Cortex of kidney (tissue), 1 donor: ENCODE results near the gene PLIN4.

Source experiments
- DNase-seq: peaks from one replicate; lab custom pipeline; 2025; lab: John Stamatoyannopoulos, UW

Gene PLIN4

DNA sequence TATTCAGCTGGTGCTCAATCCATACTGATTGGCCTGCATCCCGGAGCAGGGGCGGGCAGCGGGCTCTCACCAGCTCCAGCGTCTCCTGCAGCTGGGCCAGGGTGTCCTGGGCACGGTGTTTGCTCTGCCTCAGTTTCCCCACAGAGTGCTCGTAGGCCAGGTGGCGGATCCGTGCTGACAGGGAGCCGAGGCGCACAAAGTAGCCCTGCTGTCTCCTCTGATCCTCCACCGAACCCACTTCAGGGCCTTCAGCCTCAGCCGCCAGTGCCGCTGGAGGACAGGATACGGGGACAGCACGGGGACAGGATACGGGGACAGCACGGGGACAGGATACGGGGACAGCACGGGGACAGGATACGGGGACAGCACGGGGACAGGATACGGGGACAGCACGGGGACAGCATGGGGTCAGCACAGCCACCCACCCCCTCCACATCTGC, 7.3 kb upstream of the PLIN4 start:
- DNase-seq: no peak

DNA sequence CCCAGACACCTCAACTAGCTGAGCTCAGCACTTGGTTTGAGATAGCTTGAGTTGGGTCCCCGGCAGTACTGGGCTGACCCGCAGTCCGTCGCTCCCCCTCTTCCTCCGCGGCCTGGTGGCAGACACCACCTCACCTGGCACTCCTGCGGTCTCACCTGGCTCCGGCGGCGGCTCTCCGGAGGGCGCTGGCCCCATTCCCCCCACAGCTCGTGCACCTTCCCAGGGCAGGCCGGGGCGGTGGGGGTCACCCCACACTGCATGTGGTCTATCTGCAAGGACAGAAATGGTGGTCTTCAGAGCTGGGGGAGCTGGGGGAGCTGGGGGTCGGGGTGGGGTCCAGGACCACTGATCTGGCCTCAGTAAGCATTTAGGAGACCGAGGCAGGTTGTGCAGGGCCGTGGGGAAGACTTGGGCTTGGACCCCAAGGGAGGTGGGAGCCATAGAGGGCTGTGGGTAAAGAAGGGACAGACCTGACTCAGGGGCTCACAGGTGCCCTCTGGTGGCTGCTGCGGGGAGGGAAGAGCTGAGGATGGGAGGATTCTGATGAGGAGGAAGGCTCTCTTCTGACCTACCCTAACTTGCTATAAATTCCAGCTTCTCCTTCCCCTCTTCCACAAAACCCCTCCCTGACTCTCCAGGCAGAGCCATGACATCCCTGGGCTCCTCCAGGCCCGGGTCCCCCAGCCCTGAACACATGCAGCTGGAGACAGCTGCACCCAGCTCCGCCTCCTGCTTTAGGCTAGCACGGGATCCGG, 6.7 kb upstream of the PLIN4 start:
- DNase-seq: no peak

DNA sequence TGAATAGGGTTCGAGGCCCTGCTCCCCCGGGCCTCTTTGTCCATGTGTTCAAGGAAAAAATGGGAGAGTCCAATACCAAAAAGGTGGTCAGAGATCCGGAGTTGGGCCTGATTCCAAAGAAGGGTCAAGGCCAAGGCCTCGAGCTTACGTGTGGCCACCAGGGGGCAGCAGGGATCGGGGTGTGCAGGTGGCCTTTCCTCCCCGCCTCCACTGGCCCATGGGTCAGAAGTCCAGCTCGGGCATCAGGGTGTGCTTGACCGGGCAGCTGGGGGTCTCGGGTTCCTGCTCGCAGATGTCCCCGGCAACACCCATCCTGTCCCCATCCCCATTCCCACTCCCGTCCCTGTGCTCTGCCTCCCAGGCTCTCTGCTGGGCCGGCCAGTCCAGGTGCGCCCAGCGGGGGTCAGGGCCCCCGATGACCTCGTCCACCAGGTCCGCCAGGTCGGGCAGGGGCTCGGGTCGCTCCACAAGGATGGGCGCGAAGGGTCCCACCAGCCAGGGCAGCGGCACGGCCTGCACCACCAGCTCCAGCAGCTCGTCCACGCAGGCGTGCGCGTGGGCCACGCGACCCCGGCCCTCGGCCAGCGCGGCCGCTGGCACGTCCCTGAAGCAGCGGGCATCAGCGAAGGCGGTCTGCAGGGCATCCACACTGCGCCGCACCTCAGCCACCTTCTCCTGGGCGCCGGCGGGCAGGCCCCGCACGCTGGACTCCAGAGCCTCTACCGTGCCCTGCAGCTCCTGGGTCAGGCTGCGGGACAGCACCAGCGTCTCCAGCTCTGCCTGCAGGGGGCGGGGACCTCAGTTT, 5.2 kb upstream of the PLIN4 start:
- no peak for DNase-seq

DNA sequence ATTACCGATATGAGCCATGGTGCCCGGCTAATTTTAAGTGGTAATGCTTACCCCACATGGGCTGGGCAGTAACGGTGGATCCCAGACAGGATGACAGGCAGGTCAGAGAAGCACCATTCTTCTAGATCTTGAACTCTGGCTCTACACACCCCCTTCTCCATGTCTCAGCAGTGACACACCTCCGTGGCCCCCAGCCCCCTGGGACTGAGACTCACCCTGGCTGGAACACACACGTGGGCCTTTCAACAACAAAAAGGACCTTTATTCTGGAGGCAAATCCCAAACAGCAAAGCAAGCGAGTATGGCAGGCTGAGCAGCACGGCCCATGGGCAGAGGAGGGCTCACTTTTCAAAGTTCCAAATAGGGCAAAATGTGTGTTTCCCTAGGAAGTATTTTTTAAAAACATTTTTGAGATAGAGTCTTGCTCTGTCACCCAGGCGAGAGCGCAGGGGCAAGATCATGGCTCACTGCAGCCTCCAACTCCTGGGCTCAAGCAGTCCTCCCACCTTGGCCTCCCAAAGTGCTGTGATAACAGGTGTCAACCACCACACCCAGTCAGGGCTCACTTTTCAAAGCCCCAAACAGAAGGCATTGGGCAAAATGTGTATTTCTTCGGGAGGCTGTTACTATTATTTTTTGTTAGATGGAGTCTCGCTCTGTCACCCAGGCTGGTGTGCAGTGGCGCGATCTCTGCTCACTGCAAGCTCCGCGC, 4.2 kb upstream of the PLIN4 start:
- no peak for DNase-seq

DNA sequence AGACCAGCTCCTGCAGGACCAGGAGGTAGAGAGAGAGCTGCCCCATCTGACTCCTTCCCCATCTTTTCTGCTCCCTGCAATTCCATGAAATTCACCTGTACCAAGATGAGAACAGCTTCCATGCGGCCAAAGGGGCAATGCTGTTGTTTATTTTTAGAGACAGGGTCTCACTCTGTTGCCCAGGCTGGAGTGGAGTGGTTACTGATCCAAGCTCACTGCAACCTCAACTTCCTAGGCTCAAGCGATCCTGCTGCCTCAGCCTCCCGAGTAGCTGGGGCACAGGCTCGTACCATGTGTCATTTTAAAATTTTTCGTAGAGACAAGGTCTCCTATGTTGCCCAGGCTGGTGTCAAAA, 3.6 kb upstream of the PLIN4 start:
- DNase-seq: no peak

DNA sequence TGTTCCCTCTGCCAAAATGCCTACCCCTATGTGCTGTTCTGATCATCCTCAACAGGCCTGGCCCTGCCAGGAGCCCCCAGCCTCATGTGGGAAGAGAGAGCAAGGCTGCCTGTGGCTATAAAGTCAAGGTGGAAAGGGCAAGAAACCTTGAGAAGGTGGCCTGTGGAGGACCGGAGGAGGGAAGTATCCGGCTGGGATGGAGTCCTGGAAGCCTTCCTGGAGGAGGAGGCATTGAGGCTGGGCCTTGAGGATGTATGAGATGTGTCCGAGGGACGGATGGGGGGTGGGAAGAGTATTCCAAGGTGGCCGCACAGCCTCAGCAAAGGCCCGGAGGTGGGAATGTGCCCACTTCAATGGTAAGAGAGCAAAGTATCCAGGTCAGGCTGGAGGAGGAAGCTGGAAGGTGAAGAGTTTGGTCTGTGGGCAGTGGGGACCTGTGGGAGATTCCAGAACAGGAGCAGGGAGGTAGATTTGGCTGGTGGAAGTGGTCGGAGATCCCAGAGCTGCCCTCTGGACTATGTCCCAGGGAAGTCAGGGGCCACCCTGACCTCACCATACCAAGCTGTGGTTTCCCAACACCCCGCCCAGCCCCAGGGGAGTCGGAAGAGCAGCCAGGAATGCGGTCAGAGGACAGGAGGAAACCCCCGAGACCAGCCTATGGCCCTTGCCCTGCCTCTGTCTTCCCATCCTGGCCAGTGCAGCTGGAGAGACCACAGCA, 3.0 kb upstream of the PLIN4 start:
- no peak for DNase-seq

DNA sequence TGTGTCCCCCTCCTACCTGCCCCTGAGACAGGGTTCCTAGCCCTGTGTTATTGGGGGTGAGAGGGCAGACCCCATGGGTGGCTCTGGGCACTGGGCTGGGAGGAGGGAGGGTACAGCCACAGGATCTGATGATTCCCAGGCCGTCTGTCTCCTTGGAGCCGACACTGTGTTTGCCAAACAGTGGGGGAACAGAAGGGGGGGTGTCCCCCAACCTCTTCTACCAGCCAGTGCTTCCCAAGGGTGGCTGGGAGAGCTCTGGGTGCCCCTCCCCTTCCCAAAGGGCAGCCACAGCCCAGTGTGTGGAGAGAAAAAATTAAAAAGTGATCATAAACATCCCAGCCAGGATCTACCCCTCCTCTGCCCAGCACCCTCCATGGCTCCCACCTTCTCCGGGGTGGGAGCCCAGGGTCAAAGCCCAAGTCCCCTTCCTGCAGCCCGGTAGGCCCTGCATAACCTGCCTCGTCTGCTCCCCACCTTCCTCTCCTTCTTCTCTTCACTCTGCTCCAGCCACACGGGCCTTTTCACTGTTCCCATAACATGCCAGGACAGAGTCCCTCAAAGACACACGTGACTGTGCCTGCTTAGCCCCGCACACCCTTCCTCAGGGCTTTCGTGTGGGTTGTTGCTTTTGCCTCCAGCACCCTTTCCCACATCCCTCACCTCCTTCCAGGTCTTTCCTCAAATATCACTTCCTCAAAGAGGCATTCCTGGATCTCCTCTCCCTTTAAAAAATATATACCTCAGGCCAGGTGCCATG, 1.4 kb upstream of the PLIN4 start:
- DNase-seq: no peak

DNA sequence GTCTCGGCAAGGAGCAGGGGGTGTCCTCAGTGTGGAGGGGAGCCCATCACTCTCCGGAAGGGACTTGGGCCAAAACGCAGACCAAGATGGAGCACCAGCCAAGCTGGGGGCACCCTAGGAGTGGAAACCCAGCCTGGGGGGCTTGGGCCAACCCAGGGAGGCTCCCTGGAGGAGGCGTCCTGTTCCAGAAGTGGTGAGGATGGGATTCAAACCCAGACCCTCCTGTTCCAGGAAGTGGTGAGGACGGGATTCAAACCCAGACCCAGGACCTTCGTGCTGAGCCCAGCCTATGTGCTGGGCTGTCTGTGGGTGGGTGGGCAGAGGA, 848 bp upstream of the PLIN4 start:
- DNase-seq: no peak

DNA sequence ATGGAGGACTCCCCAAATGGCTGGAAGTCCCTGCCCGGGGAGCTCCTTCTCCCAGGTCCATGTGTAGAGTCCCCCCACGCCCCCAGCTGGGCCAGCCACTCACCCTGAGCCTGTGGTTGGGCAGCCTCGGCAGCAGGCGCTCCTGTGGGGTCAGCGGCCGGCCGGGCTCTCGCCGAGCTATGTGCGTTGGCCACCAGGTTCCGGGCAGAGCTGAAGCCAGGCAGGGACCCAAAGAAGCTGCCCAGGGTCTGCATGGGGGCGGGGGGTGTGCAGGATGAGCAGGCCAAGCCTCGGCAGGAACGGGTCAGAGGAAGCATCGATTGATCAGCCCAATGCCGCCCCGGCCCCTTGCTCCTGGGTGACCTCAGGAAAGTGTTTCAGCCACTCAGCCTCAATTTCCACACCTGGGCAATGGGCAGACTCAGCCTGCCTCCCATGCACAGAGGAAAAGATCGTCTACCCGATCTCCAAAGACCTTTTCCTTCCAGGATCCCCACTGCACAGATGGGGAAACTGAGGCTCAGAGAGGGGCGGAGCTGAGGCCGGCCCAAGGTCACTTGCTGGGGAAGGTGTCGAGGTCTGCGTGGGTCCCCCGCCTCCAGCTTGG, 732 bp downstream of the PLIN4 start:
- no peak for DNase-seq

DNA sequence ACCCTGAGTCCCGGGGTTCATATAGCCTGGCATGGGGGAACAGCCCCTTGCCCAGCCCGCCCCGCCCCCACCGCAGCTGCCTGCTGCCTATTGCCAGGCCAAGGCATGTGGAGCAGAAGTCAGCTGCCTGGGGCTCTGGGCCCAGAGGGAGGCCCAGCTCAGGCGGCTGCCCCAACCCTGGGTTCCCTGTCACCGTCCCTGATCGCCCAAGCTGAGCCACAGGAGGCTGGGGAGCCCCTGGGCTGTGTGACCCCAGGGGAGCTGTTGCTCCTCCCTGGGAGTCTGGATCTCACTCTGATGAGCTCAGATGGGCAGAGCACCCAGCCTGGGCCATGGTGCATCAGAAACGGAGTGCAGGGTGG, 1.4 kb downstream of the PLIN4 start:
- DNase-seq: no peak

DNA sequence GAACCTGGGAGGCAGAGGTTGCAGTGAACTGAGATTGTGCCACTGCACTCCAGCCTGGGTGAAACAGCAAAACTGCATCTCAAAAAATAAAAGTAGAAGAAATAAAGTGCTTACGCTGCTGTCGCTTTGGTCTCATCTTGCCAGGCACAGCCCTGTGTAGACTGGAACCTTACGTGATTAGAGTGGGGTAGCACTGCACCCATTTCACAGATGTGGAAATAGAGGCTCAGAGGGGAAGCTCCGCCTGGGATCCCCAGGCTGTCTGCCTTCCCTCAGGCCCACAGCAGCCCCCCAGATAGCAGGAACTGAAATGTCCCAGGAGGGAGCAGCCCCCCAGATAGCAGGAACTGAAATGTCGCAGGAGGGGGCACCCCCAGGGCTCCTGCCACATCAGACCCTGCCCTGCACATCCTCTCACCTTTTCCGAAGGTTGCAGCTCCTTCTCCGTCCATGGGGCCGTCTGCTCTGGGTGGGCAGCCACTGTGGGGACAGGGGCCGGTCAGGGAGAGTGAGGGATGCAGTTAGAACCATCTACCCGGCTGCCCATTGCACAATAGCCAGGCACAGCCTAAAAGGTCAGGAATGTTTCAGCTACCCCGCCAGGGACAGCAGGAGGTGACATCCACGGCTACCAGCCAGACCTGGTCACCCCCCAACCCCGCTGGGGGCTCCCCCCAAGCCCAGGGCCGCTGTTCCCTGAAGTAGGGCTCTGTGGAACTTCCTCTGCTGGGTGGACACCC, 1.9 kb downstream of the PLIN4 start:
- DNase-seq: no peak

DNA sequence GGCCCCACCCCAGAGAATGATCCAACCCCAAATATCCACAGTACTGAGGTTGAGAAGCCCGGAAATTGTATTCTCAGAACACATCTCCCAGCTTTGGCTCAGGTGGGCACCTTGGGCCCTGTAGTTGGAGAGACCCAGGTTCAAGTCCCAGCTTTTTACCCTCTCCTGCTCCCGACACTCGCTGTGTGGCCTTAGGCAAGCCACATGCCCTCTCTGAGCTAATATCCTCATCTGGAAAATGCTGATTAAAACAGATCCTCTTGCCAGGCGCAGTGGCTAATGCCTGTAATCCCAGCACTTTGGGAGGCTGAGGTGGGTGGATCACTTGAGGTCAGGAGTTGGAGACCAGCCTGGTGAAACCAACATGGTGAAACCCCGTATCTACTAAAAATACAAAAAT, 2.6 kb downstream of the PLIN4 start:
- no peak for DNase-seq

DNA sequence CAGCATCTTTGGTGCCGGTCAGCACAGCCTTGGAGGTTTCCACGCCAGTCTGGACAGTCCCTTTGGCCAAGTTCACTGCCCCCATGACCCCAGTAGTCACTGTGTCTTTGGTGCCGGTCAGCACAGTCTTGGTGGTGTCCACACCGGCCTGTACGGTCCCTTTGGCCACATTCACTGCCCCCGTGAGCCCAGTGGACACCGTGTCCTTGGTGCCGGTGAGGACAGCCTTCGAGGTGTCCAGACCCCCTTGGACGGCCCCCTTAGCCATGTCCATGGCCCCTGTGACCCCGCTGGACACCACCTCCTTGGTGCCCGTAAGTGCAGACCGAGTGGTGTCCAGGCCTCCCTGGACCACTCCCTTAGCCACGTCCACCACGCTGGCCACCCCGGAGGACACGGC, 5.0 kb downstream of the PLIN4 start:
- DNase-seq: no peak

DNA sequence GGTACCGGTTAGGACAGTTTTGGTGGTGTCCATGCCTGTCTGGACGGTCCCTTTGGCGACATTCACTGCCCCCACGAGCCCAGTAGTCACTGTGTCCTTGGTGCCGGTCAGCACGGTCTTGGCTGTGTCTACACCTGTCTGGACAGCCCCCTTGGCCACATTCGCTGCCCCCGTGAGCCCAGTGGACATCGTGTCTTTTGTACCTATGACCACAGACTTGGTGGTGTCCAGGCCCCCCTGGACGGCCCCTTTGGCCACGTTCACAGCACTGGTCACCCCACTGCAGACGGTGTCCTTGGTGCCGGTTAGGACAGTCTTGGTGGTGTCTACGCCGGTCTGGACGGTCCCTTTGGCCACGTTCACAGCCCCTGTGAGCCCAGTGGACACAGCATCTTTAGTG, 6.2 kb downstream of the PLIN4 start:
- DNase-seq: no peak

DNA sequence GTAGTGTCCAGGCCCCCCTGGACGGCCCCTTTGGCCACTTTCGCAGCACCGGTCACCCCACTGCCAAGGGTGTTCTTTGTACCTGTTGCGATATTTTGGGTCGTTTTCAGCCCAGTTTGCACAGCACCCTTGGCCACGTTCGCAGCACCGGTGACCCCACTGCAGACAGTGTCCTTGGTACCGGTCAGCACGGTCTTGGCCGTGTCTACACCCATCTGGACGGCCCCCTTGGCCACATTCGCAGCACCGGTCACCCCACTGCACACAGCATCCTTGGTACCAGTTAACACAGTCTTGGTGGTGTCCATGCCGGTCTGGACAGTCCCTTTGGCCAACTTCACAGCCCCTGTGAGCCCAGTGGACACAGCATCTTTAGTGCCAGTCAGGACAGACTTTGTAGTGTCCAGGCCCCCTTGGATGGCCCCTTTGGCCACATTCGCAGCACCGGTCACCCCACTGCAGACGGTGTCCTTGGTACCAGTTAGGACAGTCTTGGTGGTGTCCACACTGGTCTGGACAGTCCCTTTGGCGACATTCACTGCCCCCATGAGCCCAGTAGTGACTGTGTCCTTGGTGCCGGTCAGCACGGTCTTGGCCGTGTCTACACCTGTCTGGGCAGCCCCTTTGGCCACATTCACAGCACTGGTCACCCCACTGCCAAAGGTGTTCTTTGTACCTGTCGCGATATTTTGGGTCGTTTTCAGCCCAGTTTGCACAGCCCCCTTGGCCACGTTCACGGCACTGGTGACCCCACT, 6.8 kb downstream of the PLIN4 start:
- no peak for DNase-seq

DNA sequence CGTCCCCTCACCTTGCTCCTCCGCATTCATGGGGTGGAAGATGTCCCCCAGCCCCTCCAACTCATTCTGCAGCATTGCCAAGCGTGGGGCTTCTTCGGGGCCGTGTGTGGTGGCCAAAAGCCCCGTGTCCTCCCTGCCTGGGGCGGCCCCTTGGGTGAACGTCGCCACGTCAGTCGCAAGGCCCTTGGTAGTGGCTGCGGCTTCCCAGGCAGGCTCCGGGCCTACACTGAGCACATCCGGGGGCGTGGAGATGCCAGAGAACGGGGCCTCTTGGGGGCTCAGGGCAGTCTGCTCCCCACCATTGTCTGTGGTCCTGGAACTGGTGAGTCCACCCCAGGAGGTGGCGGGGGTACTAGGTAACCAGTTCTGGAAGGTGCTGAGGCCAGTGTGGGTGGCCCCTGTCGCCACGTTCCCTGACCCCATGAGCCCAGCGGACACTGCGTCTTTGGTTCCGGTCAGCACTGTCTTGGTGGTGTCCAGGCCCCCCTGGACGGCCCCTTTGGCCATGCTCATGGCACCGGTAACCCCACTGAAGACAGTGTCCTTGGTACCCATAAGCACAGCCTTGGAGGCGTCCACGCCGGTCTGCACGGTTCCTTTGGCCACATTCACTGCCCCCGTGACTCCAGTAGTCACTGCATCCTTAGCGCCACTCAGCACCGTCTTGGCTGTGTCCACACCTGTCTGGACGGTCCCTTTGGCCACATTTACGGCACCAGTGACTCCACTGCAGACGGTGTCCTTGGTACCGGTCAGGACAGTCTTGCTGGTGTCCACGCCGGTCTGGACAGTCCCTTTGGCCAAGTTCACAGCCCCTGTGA, 7.6 kb downstream of the PLIN4 start:
- DNase-seq: no peak

DNA sequence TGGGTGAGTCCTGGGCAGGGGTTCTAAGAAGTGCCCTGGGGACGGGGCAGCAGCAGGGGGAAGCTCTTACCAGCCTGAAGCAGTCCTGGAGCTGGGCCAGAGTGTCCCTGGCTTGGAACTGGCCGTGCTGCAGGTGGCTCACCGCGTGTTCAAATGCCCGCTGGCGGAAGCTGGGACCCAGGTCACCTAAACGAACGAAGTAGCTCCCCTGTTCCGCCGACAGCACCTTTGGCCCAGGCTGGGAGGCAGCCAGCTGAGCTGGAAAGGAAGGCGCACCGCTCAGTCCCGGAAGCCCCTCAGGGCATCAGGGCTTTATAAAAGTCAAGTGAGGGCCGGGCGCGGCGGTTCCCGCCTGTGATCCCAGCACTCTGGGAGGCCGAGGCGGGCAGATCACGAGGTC, 9.6 kb downstream of the PLIN4 start:
- no peak for DNase-seq

DNA sequence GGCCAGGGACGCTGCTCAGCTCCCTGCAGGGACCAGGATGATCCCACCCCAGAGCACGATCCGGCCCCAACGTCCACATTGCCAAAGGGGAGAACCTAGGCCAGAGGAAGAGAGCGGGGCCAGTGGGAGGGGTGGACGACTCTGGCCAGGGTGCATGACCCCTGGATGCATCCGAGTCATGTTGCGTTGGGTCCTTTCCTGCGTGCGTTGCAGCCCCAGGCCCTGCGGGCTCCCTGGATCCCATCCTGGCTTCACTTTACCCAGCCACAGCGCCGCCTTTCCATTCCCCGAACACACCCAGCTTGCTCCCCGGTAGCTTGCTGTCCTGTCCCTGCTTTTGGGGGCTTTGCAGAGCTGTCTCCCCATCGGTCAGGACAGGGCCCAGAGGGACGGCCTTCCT, 10.5 kb downstream of the PLIN4 start:
- no peak for DNase-seq

DNA sequence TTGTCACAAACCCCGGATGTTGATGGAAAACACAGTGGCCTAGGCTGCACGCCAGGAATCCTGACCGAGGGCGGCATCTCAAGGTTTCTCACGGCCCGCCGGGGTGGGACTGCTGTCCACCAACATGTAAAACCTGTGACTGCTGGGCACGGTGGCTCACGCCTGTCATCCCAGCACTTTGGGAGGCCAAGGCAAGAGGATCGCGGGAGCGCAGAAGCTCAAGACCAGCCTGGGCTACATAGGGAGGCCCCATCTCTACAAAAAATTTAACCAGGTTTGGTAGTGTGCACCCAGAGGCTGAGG, 11.2 kb downstream of the PLIN4 start:
- DNase-seq: no peak
